ENCODE results near the gene XXYLT1.
A peak's percentile ranks its signal among the peaks of the same experiment; 100 is the strongest.

The XXYLT1 gene

DNA sequence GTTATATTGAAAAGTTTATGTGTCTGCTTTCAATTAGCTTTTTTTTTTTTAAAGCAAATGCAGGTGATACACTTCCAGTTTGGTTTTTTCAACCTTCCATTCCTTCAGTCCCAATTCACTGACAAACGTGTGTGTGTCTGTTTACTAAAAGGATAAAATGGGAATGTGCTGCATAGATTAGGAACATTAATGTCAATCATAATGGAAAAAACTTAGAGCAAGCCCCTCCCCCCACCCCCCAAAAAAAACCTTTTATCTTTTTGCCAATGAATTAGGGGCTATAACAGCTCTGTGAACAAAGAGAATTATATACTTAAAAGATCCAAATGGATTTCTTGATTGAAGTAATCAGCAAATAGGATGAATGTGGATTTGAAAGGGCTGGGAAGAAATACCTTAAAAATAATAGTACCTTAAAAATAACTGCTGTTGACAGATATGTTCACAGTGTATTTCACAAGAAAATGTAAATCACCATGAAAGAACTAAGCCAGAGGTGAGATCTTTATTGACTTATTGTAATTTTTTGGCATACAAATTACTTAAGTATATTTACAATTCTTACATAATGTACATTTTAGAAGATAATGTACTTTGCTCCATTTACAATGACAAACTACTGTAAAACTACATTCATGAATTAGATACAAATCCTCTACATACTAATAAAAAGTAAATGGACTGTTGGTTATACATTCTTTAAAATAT lies 3.5 kb upstream of the XXYLT1 start:
- no peak for FAIRE-seq
- TF ChIP-seq POLR2A (IDR thresholded peaks at IDR 0.05; ENCODE audit: low read depth, low read length), result no peak
- DNase-seq (ENCODE audit: insufficient read length, low spot score), result no peak

DNA sequence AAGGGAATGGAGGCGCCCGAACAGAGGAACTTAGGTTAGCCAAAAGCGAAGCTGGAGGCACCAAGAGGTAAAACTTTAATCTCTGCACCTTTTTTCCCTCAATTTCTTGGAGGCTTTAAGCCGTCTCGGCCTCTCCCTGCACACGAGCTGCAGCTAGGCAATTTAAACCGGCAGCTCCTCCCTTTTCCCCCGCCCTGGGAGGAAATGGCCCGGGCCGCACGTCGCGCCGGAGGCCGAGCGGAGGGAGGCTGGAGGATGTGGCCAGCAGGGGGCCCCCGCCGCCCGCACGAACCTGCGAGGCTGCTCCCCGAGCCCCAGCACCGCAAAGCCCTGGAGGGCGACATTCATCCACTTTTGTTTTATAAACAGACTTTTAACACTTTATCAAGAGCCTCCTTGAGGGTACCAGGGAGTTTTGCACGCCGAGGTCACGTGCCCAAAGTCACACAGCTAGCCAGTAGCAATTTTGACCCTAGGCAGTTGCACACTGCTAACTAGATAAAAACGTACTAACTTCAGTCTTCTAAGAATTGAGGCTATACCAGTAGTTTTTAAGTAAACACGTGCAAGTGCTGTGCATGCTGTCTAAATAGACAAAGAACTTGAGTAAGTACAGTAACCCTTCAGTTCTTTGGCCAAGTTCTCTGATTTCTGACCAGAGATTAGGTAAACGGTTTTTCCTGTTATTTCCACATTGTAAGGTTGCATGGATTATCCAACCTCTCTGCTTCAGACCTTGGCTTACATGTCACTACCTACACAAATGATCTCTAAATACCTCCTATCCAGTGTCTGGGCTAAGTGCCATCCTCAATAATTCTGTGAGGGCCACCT lies 668 bp upstream of the XXYLT1 start:
- TF ChIP-seq POLR2A (IDR thresholded peaks at IDR 0.05; ENCODE audit: low read depth, low read length), result no peak
- FAIRE-seq, result peak; percentile 36
- peak; percentile 88 for DNase-seq (ENCODE audit: insufficient read length, low spot score)

DNA sequence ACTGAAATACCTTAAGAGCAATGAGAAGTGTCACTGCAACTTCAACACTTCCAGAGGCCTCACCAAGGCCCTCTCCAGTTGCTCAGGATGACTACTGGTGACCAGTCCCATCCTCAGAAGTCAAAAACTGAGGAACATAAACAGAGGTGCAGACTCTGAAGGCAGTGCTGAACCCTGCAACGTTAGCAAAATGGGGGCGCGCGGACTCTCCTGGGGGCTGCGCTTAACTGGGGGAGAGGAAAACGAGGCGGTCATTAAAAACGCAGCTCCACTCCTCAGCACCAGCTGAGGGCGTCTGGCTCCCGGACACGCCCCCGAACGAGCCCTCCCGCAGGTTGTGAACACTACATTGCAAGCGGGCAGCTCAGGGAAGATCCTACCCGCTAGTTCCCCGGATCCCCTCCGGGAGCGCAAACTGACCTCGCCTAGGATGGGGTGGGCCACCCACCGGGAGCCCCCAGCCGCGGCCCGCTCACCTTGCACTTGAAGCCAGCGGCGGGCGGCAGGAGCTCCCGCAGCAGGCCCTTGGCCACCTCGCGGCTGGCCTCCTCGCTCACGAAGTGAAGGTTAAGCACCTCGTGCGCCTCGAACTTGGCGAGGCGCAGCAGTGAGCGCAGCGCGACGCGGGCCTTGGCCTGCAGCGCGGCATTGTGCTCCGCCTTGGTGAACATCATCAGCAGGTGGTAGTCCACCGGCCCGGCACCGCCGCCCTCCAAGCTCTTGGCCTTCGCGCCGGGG lies 711 bp downstream of the XXYLT1 start:
- no peak for FAIRE-seq
- DNase-seq (ENCODE audit: insufficient read length, low spot score), result peak; percentile 55
- TF ChIP-seq POLR2A (IDR thresholded peaks at IDR 0.05; ENCODE audit: low read depth, low read length), result no peak

DNA sequence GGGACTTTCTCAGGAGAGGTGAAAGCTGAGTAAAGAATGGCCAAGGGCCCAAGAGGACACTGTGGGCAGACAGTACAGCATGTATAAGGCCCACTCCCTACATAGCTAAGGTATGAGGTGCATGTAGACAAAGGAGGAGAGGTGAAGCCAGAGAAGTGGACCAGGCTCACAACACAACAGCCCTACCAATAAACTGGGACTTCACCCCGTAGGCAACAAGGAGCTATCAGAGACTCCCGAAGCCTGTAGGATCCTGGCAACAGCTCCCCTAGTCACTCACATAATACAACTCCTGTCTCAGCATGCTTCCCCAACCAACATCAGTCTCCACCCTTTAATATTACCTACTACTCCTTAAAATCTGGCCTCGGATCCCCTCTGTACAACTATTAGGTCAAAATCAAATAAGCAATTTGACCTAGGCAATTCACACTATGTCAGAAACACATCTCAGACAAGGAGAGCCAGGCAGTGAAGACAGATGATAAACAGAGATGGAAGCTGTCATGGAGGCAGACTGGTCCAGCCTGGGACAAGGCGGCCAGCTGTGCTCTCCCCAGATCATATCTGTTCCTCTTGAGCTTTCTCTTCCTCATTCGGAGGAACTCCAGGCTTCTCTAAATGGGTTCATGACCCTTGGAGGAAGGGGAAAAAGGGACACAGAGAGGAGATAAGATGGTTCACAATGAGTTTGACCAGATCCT lies 1.4 kb downstream of the XXYLT1 start:
- DNase-seq (ENCODE audit: insufficient read length, low spot score) (no peak), FAIRE-seq (no peak)

GRCh38 chr3:195268576-195269309 lies 2.2 kb downstream of the XXYLT1 start:
- FAIRE-seq (no peak), DNase-seq (ENCODE audit: insufficient read length, low spot score) (no peak)
- TF ChIP-seq POLR2A (IDR thresholded peaks at IDR 0.05; ENCODE audit: low read depth, low read length), result no peak

More for the DNA sequence above, 1.4 kb downstream of the XXYLT1 start:
- no peak for TF ChIP-seq POLR2A (IDR thresholded peaks at IDR 0.05; ENCODE audit: low read depth, low read length)

GRCh38 chr3:195267096-195267495 lies 3.9 kb downstream of the XXYLT1 start:
- TF ChIP-seq POLR2A (IDR thresholded peaks at IDR 0.05; ENCODE audit: low read depth, low read length), result no peak
- DNase-seq (ENCODE audit: insufficient read length, low spot score), result no peak
- FAIRE-seq, result no peak

DNA sequence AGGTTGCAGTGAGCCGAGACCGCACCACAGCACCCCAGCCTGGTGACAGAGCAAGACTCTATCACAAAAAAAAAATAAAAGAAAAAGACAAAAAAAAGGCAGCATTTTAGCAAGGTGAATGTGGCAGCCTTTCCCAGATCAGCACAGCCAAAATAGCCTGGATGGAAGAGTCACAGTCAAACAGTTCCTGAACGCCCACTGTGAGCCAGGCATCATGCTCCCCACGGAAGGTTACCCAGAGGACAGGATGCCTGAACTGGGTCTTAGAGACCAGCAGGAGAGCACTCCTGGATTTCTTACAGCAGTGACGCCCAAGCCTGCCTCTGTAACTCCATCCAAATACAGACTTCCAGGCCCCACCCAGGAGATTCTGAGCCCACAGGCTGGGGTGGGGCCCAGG lies 4.5 kb downstream of the XXYLT1 start:
- FAIRE-seq, result no peak
- no peak for DNase-seq (ENCODE audit: insufficient read length, low spot score)
- no peak for TF ChIP-seq POLR2A (IDR thresholded peaks at IDR 0.05; ENCODE audit: low read depth, low read length)

DNA sequence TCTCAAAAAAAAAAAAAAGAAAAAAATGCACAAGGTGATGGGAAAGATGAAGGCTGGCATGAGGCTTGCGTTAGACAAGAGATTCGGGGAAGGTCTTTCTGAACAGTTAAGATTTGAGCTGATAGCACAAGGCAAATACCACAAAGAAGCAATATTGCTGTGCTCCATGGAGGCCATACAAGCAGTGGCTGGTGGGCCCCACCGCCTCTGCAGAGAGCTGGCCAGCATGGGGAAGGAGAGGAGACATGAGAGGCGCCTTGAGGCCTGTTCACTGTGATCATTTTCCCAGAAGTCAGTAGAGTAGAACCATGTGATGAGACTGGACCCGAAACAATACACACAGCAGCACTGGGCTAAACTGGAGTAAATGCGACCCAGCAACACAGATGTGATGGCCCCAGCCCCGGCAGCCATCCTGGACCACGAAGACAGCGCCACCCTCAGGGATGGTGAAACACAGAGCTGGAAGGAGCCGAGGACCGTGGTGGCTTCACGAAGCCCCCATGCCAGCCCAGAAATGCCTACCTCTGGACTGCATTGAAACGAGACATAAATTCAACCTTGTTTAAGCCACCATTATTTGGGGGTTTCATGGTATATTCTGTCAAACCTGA lies 5.5 kb downstream of the XXYLT1 start:
- no peak for TF ChIP-seq POLR2A (IDR thresholded peaks at IDR 0.05; ENCODE audit: low read depth, low read length)
- FAIRE-seq, result no peak
- no peak for DNase-seq (ENCODE audit: insufficient read length, low spot score)

- TF ChIP-seq POLR2A (IDR thresholded peaks at IDR 0.05; ENCODE audit: low read depth, low read length), result no peak
- FAIRE-seq (no peak), DNase-seq (ENCODE audit: insufficient read length, low spot score) (no peak)
Observed at GRCh38 chr3:195263925-195264600, 6.9 kb downstream of the XXYLT1 start.

DNA sequence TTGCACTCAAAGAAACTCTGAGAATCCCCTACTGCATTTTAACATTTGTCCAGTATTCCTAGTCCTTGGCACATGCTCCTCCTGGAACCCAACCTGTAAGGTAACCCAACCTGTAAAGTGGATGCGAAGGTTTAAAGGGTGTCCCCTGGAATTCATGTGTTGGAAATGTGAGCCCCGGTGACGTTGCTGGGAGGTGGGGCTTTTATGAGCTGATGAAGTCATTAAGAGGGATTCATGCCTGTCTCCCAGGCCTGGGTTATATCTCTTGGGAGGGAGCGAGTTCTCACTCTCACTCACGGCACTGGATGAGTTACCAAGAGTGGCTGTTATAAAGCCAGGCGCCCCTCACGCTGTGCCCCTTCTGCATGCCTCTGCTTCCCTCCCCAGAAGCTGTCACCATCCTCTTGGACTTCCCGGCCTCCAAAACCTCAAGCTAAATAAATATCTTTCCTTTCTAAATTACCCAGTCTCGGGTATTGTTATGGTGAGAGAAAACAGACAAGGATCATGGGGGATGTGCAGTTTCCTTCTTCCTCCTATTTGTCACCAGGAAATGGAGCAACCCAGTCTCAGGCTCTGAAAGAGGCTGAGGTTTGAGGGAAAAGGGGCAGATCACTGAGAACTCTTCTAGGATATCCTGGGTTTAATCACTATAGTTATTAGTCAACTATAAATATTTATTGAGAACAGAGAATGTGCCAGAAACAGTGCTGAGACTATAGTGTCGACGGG lies 7.6 kb downstream of the XXYLT1 start:
- no peak for DNase-seq (ENCODE audit: insufficient read length, low spot score)
- TF ChIP-seq POLR2A (IDR thresholded peaks at IDR 0.05; ENCODE audit: low read depth, low read length), result no peak
- no peak for FAIRE-seq

- no peak for DNase-seq (ENCODE audit: insufficient read length, low spot score)
- no peak for FAIRE-seq
- no peak for TF ChIP-seq POLR2A (IDR thresholded peaks at IDR 0.05; ENCODE audit: low read depth, low read length)
Observed at GRCh38 chr3:195261925-195262324, 9.0 kb downstream of the XXYLT1 start.

Data from H54 (cell line).